Ureter (tissue), 1 donor: ENCODE measurements around the gene GRIN2C. TPM values are rescaled to one million over a fixed set of nuclear protein-coding genes. Genes with fewer than 3 reads are reported as not detected.

Source experiments
- DNase-seq: peaks from one replicate; pipeline ENCODE4 v3.0.0-alpha.2; 2020; ENCODE audit warnings: low spot score
- total RNA-seq: library from RNA; stranded (reverse); gene quantifications from one replicate; pipeline ENCODE4 v1.2.4, GENCODE V29; 2023
- donor health status: DM: yes; HTN: yes; CAD: no.

GRIN2C gene
- total RNA-seq, 1 donor from 2014 or later = 0.23 TPM

DNA sequence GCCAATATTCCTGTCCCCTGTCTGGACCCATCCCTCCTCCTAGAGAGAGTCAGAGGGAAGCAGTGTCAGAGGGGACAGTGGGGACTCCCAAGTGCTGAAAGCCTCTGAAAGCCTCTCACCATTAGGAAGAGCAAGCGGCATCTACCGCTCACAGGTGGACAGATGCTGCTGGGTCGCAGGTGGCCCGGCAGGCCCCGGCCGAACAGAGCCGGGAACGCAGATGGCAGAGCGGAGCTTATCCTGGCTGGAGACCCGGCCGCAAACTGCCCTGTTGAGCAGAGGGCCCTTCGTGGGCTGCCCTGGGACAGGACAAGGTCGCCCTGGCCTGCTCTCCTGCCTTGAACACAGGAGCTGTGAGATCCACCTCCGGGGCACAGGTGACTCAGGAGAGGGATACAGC lies 60.6 kb downstream of the GRIN2C start:
- DNase-seq = no peak

DNA sequence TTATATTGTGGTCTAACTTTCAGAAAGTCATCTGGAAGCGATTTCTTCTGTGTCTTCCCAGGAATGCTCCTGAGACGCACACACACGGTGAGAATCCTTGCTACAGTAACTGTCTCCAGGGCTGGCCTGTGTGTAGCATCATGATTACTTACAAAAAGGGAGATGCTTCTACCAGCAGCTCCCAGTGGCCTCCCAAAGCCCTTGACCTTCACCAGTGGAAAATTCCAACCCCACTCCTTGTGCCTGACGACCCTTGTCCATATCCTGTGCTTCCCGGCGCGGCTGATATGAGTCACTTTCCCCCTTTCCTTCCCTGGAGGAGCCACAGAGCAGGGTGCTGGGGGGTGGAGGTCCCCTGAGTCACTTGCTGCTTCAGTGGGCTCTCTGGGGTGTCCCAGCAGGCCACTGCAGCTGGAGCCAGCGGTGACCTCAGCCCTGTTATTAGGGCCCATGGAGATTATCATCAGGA lies 61.4 kb downstream of the GRIN2C start:
- DNase-seq = no peak

DNA sequence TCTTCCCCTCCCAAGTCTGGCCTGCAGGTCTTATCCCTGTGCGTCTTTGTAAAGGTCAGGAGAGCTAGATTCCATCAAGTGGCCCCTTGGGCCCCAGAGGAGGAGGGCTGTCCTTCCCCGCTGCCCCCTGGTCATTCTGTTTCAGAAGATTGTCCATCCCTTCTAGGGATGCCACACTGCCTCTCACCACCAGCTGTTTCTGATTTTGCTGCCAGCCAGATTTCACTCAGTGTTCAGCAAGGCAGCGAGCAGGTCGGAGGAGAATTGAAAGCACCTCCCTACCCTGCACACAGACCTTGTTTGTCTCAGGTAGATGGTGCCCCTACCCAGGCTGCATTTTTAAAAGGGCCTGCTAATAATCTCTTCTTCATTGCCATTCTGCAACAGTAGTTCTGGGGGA lies 61.9 kb downstream of the GRIN2C start:
- no peak for DNase-seq

DNA sequence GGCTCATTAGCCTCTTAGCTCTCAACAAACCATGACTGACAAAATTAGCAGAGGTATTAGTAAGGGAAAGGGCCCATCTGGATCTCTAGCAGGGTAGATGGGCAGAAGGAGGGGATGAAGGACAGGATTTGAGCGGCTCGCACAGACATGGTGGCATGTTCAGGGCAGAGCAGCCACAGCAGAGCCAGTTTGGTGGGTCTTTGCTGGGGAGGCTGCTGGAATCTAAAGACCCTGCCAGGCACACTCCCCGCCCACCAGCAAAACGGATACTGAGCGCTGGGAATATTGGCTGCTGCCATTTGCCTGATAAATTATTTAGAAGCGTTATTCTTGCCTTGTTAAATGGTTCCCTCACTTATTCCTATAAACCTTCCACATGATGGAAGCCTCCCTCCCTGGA lies 62.8 kb downstream of the GRIN2C start:
- DNase-seq = no peak

DNA sequence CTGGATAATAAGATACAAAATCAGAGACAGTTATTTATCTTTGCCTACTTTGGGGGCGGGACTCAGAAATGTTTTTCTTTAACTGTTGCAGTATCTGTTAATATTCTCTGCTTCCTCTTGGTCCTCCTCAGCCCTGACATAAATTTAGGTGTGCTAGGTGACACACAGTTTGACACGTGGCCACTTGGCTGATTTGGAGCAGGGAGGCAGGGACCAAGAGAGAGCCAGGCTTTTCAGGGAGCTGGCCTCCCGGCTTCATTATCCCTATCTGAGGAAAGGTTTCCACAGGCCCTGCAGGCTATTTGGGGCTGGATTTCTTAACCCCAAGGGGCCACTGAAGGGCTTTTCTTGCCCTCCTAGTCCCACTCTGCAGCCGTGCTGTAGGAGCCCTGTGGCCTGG lies 63.5 kb downstream of the GRIN2C start:
- DNase-seq = no peak

DNA sequence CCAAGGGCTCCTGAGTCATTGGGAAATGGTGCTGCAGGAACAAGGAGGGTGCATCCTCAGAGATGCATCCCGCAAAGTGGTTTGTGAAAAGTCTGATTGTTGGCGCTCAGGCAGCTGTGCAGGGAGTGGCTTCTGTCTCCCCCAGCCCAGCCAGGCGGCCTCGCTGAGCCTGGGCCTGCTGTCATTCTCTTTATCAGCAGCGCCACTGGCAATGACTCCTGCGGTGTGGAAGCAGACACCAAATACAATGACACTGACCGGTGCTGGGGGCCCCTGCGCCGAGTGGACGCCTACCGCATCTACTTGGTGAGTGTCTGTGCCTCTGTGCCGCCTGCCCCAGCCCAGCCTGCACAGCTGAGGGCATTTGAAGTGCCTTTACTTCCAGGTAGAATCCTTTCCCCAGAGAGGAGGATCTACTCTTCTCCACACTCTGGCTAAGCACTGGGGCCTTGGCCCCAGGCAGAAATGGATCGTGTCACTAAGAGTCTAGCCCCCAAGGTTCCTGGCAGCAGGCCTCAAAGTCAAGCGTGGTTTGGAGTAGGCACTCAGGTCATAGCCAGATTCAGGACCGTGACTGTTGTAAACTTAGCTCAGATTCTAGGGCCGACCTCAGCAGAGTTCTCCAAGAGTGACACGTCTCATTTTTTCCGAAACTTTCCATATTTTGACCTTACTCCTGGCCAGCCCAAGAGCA lies 64.2 kb downstream of the GRIN2C start:
- DNase-seq = no peak

DNA sequence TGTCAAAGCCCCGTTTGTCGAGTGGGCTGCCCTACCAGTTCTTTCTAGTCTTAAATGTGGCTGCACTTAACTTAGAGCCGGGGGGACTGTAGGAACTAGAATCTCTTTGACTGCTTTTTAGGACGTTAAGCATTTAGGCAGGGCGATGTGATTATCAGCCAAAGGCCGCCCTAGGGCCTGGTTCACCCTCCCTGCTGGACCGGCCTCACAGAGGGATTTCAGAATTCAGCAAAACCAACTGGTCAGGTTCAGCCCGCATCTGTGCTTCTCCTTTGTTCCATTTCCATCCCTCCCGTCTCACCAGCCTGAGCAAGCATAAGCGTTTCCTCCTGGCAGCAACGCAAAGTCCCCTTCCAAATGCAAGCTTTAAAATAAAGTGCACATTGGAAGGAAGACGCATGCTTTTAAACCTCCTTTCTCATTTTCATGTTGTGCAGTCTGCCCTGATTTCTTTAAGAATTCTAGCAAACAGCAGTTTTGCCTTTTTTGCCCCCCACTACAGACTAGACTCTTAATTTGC lies 67.0 kb downstream of the GRIN2C start:
- DNase-seq = no peak

Other genes starting within 250 kb of the GRIN2C start
- 0.73 TPM for gene CD300E, start 236.1 kb downstream of the GRIN2C start, total RNA-seq
- gene CD300LF, start 147.0 kb downstream of the GRIN2C start, total RNA-seq = 2.5 TPM
- gene RAB37, start 122.6 kb downstream of the GRIN2C start, total RNA-seq = 2.3 TPM
- 20.6 TPM for gene NHERF1, start 111.3 kb downstream of the GRIN2C start, total RNA-seq
- gene NAT9, start 83.5 kb downstream of the GRIN2C start, total RNA-seq = 65.1 TPM
- 18.4 TPM for gene FDXR, start 13.1 kb upstream of the GRIN2C start, total RNA-seq
- 7.3 TPM for gene FADS6, start 33.7 kb upstream of the GRIN2C start, total RNA-seq
- 1.4 TPM for gene USH1G, start 63.4 kb upstream of the GRIN2C start, total RNA-seq
- gene OTOP2, start 64.4 kb upstream of the GRIN2C start, total RNA-seq = not detected
- gene OTOP3, start 76.0 kb upstream of the GRIN2C start, total RNA-seq = not detected
- 78.1 TPM for gene HID1, start 112.9 kb upstream of the GRIN2C start, total RNA-seq
- gene CDR2L, start 127.7 kb upstream of the GRIN2C start, total RNA-seq = 11.4 TPM
- 32.1 TPM for gene MRPL58, start 152.8 kb upstream of the GRIN2C start, total RNA-seq
- gene ATP5PD, start 187.1 kb upstream of the GRIN2C start, total RNA-seq = 270 TPM
- 25.3 TPM for gene KCTD2, start 187.3 kb upstream of the GRIN2C start, total RNA-seq
- gene SLC16A5, start 228.1 kb upstream of the GRIN2C start, total RNA-seq = 77.7 TPM